GM18873 (cell line): ENCODE measurements around the gene LCP1.

Source experiments
- ATAC-seq: cut with Tn5 transposase; IDR thresholded peaks from one replicate; pipeline ENCODE4 v1.9.1; 2021; ENCODE audit warnings: mild to moderate bottlenecking, moderate library complexity, moderate number of reproducible peaks; ENCODE audit not compliant: unreplicated experiment, low FRiP score

Gene LCP1

GRCh38 chr13:46132109-46132508, 49.9 kb downstream of the LCP1 start:
- no peak for ATAC-seq

- no peak for ATAC-seq
These were observed 50.3 kb downstream of the LCP1 start for GRCh38 chr13:46131705-46132104.

GRCh38 chr13:46129955-46130618, 51.9 kb downstream of the LCP1 start:
- no peak for ATAC-seq

- ATAC-seq: no peak
These were observed 52.9 kb downstream of the LCP1 start for GRCh38 chr13:46129124-46129523.

- no peak for ATAC-seq
These were observed 54.5 kb downstream of the LCP1 start for GRCh38 chr13:46127358-46128023.

GRCh38 chr13:46126552-46127357, 55.2 kb downstream of the LCP1 start:
- ATAC-seq: peak; percentile 54

GRCh38 chr13:46126056-46126455, 55.9 kb downstream of the LCP1 start:
- ATAC-seq: no peak

GRCh38 chr13:46124967-46125933, 56.7 kb downstream of the LCP1 start:
- ATAC-seq: no peak

- ATAC-seq: no peak
These were observed 57.4 kb downstream of the LCP1 start for GRCh38 chr13:46124531-46124966.

- ATAC-seq: no peak
These were observed 59.7 kb downstream of the LCP1 start for GRCh38 chr13:46122304-46122703.

GRCh38 chr13:46121597-46122163, 60.3 kb downstream of the LCP1 start:
- no peak for ATAC-seq

GRCh38 chr13:46121033-46121432, 60.9 kb downstream of the LCP1 start:
- no peak for ATAC-seq

GRCh38 chr13:46119883-46120614, 61.9 kb downstream of the LCP1 start:
- no peak for ATAC-seq

- no peak for ATAC-seq
These were observed 65.1 kb downstream of the LCP1 start for GRCh38 chr13:46116653-46117502.

GRCh38 chr13:46114613-46115012, 67.4 kb downstream of the LCP1 start:
- ATAC-seq: no peak

GRCh38 chr13:46113596-46113995, 68.4 kb downstream of the LCP1 start:
- ATAC-seq: no peak

- ATAC-seq: no peak
These were observed 70.8 kb downstream of the LCP1 start for GRCh38 chr13:46111151-46111550.

GRCh38 chr13:46109451-46109850, 72.5 kb downstream of the LCP1 start:
- ATAC-seq: no peak
